ENCODE measurements around the gene OR9Q2. TPM values are rescaled to one million over a fixed set of nuclear protein-coding genes. Genes with fewer than 3 reads are reported as not detected.

Gene OR9Q2
- total RNA-seq, 1 donor from 2014 or later: not detected

DNA sequence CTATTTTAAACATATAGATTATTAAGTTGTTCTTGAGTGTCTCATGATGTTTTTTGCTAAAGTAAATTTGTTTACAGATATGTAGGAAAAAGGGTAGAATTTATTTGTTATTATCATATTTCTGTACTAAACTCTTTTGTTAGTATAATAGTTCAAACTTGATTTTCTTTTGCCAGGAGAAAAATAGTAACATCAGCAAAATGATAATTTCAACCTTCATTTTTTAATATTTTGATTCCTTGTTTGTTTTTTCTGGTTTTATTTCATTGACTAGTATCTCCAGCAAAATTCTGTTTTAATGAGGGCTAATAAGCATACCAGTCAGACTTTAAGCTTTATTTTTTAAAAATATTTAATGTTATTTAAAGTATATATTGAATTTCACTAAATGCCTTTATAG is 27.6 kb downstream of the OR9Q2 start:
- DNase-seq (no peak), ATAC-seq (no peak)
- TF ChIP-seq, protein P1, sequence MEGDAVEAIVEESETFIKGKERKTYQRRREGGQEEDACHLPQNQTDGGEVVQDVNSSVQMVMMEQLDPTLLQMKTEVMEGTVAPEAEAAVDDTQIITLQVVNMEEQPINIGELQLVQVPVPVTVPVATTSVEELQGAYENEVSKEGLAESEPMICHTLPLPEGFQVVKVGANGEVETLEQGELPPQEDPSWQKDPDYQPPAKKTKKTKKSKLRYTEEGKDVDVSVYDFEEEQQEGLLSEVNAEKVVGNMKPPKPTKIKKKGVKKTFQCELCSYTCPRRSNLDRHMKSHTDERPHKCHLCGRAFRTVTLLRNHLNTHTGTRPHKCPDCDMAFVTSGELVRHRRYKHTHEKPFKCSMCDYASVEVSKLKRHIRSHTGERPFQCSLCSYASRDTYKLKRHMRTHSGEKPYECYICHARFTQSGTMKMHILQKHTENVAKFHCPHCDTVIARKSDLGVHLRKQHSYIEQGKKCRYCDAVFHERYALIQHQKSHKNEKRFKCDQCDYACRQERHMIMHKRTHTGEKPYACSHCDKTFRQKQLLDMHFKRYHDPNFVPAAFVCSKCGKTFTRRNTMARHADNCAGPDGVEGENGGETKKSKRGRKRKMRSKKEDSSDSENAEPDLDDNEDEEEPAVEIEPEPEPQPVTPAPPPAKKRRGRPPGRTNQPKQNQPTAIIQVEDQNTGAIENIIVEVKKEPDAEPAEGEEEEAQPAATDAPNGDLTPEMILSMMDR (IDR thresholded peaks at IDR 0.05): no peak
- H3K9me3 ChIP-seq: no peaks in the 10 kb centered on the region
- no peaks in the 10 kb centered on the region for H3K4me1 ChIP-seq
- no peaks in the 10 kb centered on the region for H3K27me3 ChIP-seq
- H3K4me3 ChIP-seq: no peak overlapping the region
- H3K27ac ChIP-seq: no peak overlapping the region
- intact Hi-C loops (cut with DNase I): no loop called here
- H3K36me3 ChIP-seq: no peaks in the 10 kb centered on the region

DNA sequence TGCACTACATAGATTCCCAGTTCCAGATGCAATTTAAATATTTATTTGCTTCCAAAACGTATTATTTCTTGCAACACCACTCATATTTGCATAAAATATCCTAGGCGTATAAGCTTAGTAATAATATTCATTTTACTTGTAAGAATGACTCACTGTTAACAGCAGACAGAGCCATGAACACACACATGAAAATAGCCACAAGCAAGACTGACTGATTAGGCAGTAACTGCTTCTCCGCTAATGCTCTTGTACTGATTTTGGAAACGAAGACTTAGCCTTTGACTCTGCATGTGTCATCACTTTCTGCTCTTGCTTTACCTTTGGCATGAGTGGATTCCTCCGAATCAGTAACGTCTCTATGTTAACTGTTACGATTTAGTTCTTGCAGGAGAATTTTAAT is 33.9 kb downstream of the OR9Q2 start:
- H3K4me1 ChIP-seq: no peaks in the 10 kb centered on the region
- TF ChIP-seq, protein P1 (IDR thresholded peaks at IDR 0.05): no peak
- no peaks in the 10 kb centered on the region for H3K27me3 ChIP-seq
- H3K9me3 ChIP-seq: no peaks in the 10 kb centered on the region
- H3K4me3 ChIP-seq: no peak overlapping the region
- no peaks in the 10 kb centered on the region for H3K36me3 ChIP-seq
- DNase-seq (no peak), ATAC-seq (no peak)
- no peak overlapping the region for H3K27ac ChIP-seq
- intact Hi-C loops (cut with DNase I): no loop called here

DNA sequence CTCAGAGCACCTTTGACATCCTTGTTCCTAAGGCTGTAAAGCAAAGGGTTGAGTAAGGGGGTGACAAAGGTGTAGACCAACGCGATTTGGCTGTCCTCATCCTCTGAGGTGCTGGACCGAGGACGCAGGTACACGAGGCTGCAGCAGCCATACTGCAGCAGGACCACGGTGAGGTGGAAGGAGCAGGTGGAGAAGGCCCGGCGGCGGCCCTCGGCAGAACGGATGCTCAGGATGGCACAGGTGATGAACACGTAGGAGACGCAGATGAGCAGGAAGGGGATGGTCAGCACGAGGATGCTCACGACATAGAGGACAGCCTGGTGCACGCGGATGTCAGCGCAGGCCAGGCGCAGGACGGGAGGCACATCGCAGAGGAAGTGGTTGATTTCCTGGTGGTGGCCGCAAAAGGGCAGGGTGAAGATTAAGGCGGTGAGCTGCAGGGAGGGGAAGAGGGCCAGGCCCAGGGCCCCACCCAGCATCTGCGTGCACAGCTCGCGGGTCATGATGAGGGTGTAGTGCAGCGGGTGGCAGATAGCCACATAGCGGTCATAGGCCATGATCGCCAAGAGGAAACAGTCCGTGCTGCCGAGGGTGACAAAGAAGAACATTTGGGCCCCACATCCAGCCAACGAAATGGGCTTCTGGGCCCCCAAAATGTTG is 39.2 kb downstream of the OR9Q2 start:
- TF ChIP-seq, protein P1 (IDR thresholded peaks at IDR 0.05): no peak
- no peaks in the 10 kb centered on the region for H3K4me1 ChIP-seq
- H3K27me3 ChIP-seq: no peaks in the 10 kb centered on the region
- no peak for ATAC-seq
- H3K27ac ChIP-seq: no peak overlapping the region
- DNase-seq: no peak
- no peak overlapping the region for H3K4me3 ChIP-seq
- H3K36me3 ChIP-seq: no peaks in the 10 kb centered on the region
- no peaks in the 10 kb centered on the region for H3K9me3 ChIP-seq
- intact Hi-C loops (cut with DNase I): no loop called here

Other genes with a start within 250 kb of the OR9Q2 start
- gene OR9Q1, start 165.2 kb upstream of the OR9Q2 start, total RNA-seq: not detected
- not detected for gene OR6Q1, start 158.1 kb upstream of the OR9Q2 start, total RNA-seq
- gene OR9I1, start 63.5 kb upstream of the OR9Q2 start, total RNA-seq: not detected
- not detected for gene OR1S2, start 15.1 kb downstream of the OR9Q2 start, total RNA-seq
- not detected for gene OR1S1, start 23.6 kb downstream of the OR9Q2 start, total RNA-seq
- gene OR10Q1, start 39.8 kb downstream of the OR9Q2 start, total RNA-seq: not detected
- not detected for gene OR10W1, start 79.2 kb downstream of the OR9Q2 start, total RNA-seq
- not detected for gene OR5B17, start 170.0 kb downstream of the OR9Q2 start, total RNA-seq
- not detected for gene OR5B3, start 217.8 kb downstream of the OR9Q2 start, total RNA-seq
- not detected for gene OR5B2, start 239.1 kb downstream of the OR9Q2 start, total RNA-seq

Data from upper lobe of right lung (tissue), 1 donor.